ENCODE results near the gene ARL6IP1.

The ARL6IP1 gene

DNA sequence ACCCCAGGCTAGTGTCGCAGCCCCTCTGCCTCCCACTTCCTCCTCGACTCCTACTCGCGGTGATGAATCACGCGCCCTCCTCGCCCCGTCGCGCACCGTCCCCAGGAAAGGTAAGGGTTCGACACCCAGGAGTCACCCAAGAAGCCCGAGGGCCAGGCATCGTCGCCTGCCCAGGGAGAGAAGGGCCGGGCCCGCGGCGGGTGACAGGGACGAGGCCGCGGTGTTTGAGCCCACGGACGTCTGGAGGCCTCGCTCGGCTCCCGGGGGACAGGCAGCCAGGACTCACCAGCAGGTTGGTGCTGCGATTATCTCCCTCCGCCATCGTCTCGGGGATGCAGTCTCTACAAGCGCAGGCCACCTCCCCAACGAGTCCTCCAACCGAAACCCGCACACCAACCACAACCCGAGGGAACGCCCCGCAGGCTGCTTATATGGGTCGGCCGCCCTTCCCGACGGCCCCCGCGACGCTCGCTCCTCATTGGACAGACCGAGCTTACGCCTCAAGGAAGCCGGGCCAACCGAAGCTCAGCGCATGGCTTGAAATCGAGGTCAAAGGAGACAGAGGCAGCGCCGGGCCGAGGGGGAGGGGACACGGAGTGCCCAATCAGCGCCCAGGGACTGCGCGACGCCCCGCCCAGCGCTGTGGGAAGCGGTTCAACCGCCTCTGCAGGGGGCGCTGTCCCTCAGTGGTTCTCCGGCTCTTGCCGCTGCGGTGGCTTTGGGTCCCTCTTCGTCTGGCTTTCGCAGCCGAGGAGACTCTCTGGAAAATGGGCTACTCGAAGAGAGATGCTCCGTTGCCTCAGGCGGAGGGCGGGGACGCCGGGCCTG is at the start of gene ARL6IP1:
TSS of gene ARL6IP1 (minus strand) at position 405 of the 828 bp plus-strand sequence. CDS start at position 322, 83 bp downstream.
- peak within 1 kb of the TSS; percentile 93 for H3K27ac ChIP-seq
- no peak for TF ChIP-seq ZFX (IDR thresholded peaks at IDR 0.05; ENCODE audit: borderline replicate concordance)
- TF ChIP-seq, protein P1, sequence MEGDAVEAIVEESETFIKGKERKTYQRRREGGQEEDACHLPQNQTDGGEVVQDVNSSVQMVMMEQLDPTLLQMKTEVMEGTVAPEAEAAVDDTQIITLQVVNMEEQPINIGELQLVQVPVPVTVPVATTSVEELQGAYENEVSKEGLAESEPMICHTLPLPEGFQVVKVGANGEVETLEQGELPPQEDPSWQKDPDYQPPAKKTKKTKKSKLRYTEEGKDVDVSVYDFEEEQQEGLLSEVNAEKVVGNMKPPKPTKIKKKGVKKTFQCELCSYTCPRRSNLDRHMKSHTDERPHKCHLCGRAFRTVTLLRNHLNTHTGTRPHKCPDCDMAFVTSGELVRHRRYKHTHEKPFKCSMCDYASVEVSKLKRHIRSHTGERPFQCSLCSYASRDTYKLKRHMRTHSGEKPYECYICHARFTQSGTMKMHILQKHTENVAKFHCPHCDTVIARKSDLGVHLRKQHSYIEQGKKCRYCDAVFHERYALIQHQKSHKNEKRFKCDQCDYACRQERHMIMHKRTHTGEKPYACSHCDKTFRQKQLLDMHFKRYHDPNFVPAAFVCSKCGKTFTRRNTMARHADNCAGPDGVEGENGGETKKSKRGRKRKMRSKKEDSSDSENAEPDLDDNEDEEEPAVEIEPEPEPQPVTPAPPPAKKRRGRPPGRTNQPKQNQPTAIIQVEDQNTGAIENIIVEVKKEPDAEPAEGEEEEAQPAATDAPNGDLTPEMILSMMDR (IDR thresholded peaks at IDR 0.05) = peak; percentile 96

DNA sequence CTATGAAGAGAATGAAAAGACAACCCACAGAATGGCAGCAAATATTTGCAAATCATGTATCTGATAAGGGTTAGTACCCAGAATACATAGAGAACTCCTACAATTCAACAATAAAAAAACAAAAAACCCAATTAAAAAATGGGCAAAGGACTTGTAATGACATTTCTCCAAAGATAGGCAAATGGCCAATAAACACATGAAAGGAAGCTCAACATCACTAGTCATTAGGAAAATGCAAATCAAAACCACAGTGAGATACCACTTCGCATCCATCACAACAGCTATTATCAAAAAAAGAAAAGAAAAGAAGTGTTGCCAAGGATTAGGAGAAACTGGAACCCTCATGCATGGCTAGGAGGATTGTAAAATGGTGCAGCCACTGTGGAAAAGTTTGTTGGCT is 45.1 kb upstream of the ARL6IP1 start:
- TF ChIP-seq ZFX (IDR thresholded peaks at IDR 0.05; ENCODE audit: borderline replicate concordance) = no peak
- TF ChIP-seq, protein P1 (IDR thresholded peaks at IDR 0.05) = no peak
- H3K27ac ChIP-seq = no peak overlapping the region

DNA sequence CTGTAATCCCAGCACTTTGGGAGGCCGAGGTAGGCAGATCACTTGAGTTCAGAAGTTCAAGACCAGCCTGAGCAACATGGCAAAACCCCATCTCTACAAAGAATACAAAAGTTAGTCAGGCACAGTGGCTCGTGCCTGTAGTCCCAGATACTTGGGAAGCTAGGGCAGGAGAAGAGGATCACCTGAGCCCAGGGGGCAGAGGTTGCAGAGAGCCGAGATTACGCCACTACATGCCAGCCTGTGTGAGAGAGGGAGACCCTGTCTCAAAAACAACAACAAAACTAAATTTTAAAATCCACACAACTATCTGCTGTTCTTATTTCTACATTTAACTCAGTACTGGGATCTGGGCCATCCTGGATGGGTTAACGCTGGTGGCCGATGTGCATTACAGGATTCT is 41.2 kb upstream of the ARL6IP1 start:
- TF ChIP-seq, protein P1 (IDR thresholded peaks at IDR 0.05) = no peak
- no peak for TF ChIP-seq ZFX (IDR thresholded peaks at IDR 0.05; ENCODE audit: borderline replicate concordance)
- no peak overlapping the region for H3K27ac ChIP-seq

DNA sequence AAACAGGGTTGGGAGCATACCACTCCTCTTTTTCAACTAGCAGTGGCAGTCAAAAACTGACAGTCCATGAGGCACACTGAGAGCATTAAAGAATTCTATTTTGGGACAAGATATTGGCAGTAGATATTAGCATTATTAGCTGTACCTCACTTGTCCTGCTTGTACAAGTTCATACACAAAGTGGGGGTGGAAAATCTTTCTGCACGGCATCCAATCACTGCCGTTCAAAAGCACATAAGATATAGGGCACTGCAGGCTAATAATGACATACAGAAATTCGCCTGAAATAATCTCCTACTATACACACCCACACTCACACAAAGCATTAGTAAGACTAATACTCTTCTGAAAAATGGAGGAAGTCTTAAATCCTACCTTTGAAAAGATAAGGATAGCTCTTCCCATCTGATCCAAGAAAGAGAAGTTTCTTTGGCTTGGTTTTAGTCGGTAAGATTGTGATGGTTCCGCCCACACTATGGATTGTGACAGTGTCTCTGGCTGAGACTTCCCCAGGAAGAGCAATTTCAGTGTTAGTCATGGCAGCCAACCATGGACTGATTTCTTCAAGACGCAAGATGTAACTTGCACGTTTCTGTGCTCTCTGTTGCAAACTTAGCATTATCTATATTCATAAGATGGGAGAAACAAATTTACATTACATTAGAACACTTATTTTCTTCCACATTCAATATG is 40.6 kb upstream of the ARL6IP1 start:
- no peak overlapping the region for H3K27ac ChIP-seq
- TF ChIP-seq, protein P1 (IDR thresholded peaks at IDR 0.05) = no peak
- TF ChIP-seq ZFX (IDR thresholded peaks at IDR 0.05; ENCODE audit: borderline replicate concordance) = no peak

DNA sequence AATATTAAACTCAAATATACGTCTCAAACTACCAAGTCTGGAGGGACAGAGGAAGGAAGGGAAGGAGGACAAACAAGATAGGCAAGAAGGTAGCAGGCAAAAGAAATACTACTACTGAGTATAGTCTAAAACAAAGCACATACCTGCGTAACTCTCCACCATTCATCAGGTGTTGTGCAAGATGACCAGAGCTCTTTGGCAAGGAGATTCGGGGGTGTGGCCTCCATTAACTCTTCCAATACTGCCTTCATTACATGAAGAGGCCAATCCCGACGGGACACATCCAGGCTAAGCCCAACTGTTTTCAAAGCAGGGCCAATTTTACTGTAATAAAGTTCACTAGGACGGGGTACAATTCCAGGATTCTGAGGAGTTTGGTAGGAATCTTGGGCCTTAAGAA is 38.2 kb upstream of the ARL6IP1 start:
- H3K27ac ChIP-seq = no peak overlapping the region

DNA sequence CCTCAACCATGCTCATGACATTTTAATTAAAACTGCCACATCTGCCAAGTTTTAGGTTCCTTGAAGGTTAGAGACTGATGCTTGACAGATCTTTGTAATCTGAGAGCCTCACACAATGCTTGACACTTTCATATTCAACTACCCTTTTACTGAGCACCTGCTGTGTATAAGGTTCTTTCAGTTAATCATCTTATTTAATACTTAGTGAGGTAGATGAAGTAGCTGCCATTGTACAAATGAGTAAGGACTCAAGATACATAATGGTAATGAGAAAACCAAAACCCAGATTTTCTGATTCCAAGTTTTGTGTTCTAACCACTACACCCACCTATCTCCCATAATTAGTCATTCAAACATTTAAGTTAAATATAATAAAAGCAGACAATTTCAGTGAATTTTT is 35.4 kb upstream of the ARL6IP1 start:
- H3K27ac ChIP-seq = no peak overlapping the region
- TF ChIP-seq, protein P1 (IDR thresholded peaks at IDR 0.05) = no peak
- no peak for TF ChIP-seq ZFX (IDR thresholded peaks at IDR 0.05; ENCODE audit: borderline replicate concordance)

More for the DNA sequence above, 38.2 kb upstream of the ARL6IP1 start:
- TF ChIP-seq, protein P1 (IDR thresholded peaks at IDR 0.05) = no peak
- TF ChIP-seq ZFX (IDR thresholded peaks at IDR 0.05; ENCODE audit: borderline replicate concordance) = no peak

DNA sequence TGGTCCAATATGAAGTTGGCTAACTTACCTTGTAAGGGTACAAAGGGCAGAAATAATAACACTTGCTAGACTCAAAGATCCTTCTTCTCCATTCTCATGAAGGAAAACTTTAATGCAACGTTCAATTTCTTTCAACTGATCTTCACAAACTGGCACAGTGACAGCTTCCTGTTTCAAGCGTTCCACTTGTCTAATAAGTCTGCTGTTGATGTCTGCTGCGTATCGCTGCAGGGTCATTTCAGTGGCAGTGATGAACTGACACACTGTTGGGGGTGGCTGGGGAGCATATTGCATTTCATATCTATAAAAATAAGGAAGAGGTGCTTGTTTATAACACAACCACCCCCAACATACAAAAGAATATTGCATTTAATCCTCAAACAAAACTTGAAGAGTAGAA is 33.5 kb upstream of the ARL6IP1 start:
- TF ChIP-seq, protein P1 (IDR thresholded peaks at IDR 0.05) = no peak
- no peak for TF ChIP-seq ZFX (IDR thresholded peaks at IDR 0.05; ENCODE audit: borderline replicate concordance)

More for the DNA sequence above, 33.5 kb upstream of the ARL6IP1 start:
- H3K27ac ChIP-seq = no peak overlapping the region

All from 22Rv1 (cell line).